SK-N-MC (cell line): Measurements from ENCODE around the gene STOM.

Experiments
- EZH2 ChIP-seq: fragments of 200-600 bp; sonication (generic); IDR thresholded peaks from one replicate; pipeline ENCODE4 v1.6.1; 2017; ENCODE audit warnings: antibody characterized with exemption
- FOXP2 ChIP-seq: optimal IDR thresholded peaks from 2 replicates; pipeline ENCODE3; 2011; ENCODE audit warnings: mild to moderate bottlenecking, moderate library complexity; ENCODE audit not compliant: insufficient read depth; ENCODE audit errors: extremely low read length, control extremely low read depth
- POLR2AphosphoS5 ChIP-seq: IDR thresholded peaks from 2 replicates; pipeline ENCODE4 v1.6.1; 2012; ENCODE audit warnings: mild to moderate bottlenecking, low read depth, low read length, borderline replicate concordance

DNA sequence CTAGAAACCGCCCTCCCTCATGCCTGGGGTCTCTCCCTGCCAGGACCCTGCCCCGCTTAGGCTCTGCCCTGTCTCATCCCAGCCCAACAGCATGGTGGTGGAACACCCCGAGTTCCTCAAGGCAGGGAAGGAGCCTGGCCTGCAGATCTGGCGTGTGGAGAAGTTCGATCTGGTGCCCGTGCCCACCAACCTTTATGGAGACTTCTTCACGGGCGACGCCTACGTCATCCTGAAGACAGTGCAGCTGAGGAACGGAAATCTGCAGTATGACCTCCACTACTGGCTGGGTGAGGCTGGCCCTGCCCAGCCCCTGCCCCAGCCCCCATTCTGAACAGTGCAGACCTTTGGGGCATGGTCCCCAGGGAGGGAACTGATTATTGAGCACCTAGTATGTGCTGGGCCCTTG, 68.2 kb downstream of the STOM start:
- TF ChIP-seq POLR2AphosphoS5 (no peak), EZH2 (no peak), FOXP2 (no peak)
